Upper lobe of left lung (tissue), 6 donors: Measurements from ENCODE around the gene LAD1. TPM values are rescaled to one million over a fixed set of nuclear protein-coding genes. Genes with fewer than 3 reads are reported as not detected.
A peak's percentile ranks its signal among the peaks of the same experiment; 100 is the strongest.

ENCODE experiments used
- ATAC-seq, 2 donors: fragments of 200-7000 bp; cut with Tn5 transposase; one replicate each; pipeline ENCODE4 v1.9.1; 2022; ENCODE audit warnings: mild to moderate bottlenecking in 2 of 2, moderate library complexity in 2 of 2; ENCODE audit not compliant: low FRiP score in 2 of 2
- DNase-seq, 2 donors: peaks; one replicate each; pipeline ENCODE4 v3.0.0-alpha.2; 2019 to 2020
- H3K27ac ChIP-seq, 4 donors: fragments of 200-600 bp; sonication (generic); one replicate each; pipeline ENCODE4 v1.5.1; 2016 to 2019
- H3K27me3 ChIP-seq, 4 donors: fragments of 200-600 bp; sonication (generic); one replicate each; pipeline ENCODE4 v1.5.1; 2017 to 2019
- H3K36me3 ChIP-seq, 4 donors: fragments of 200-600 bp; sonication (generic); one replicate each; pipeline ENCODE4 v1.5.1; 2016 to 2019
- H3K4me1 ChIP-seq, 4 donors: fragments of 200-600 bp; sonication (generic); one replicate each; pipeline ENCODE4 v1.5.1; 2018 to 2019
- H3K4me3 ChIP-seq, 4 donors: fragments of 200-600 bp; sonication (generic); one replicate each; pipeline ENCODE4 v1.5.1; 2017 to 2019; ENCODE audit warnings: mild to moderate bottlenecking in 2 of 4, moderate library complexity in 1 of 4
- H3K9me3 ChIP-seq, 4 donors: fragments of 200-600 bp; sonication (generic); one replicate each; pipeline ENCODE4 v1.5.1; 2018 to 2019
- CTCF ChIP-seq, 6 experiments: fragments of 450-650 bp in 4 of 6; fragments of 200-600 bp in 2 of 6; sonication (generic) in 2 of 6; IDR thresholded peaks; one replicate each; pipeline ENCODE4 v1.5.1; 2016 to 2019; ENCODE audit warnings: antibody characterized with exemption in 6 of 6
- EP300 ChIP-seq, 4 donors: sonication (generic); formaldehyde crosslinking; IDR thresholded peaks; one replicate each; pipeline ENCODE4 v1.5.1; 2017; ENCODE audit warnings: antibody characterized with exemption in 4 of 4, control low read depth in 2 of 4
- POLR2A ChIP-seq, 4 donors: fragments of 450-650 bp; IDR thresholded peaks; one replicate each; pipeline ENCODE4 v1.5.1; 2016 to 2017; ENCODE audit warnings: antibody characterized with exemption in 4 of 4, mild to moderate bottlenecking in 2 of 4
- POLR2AphosphoS5 ChIP-seq, 2 donors: sonication (generic); formaldehyde crosslinking; IDR thresholded peaks; one replicate each; pipeline ENCODE4 v1.5.1; 2017; ENCODE audit warnings: antibody characterized with exemption in 2 of 2
- WGBS, 2 donors: methylation state at CpG; one replicate each; pipeline ENCODE4 v1.1.5; 2017 to 2018; 5-methylcytosine and 5-hydroxymethylcytosine counted together
- total RNA-seq, 6 donors: library from RNA; depleted of rRNA in 4 of 6; stranded (reverse); fragments of >200 nt in 4 of 6; gene quantifications; one replicate each; pipeline versions ENCODE4 v1.1.0 to v1.2.1, GENCODE V29; 2016 to 2021
- donor health status: DM: no; HTN: no; CAD: no; lungs with moderate emphysema.
- donor health status: DM: no; HTN: yes; CAD: no; lungs with severe emphysema.

The LAD1 gene
- total RNA-seq, 6 donors from 2014 or later: 12.6 to 48.1 (median 39.1) TPM

DNA sequence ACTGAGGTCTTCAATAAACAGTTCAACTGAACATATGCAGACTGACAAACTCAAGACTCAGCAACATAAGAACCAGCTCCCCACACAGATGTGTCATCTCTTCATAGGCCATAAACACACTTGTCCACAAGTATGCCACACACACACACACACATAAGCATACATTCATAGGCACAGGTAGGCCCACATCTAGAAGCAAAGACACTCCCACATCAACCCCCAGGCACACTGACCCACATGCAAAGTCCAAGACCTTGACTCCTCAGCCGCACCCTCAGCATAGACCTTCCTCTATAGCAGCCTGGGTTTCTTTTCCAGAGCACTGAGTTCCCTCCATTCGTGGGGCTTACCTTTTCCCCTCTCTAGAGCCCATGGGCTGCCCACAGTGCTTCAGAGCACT is 1.4 kb downstream of the LAD1 start:
- no peak for DNase-seq
- ATAC-seq: no peak
- TF ChIP-seq POLR2AphosphoS5 (IDR thresholded peaks at IDR 0.05) (no peak), CTCF (IDR thresholded peaks at IDR 0.05) (no peak), POLR2A (IDR thresholded peaks at IDR 0.05) (no peak), EP300 (IDR thresholded peaks at IDR 0.05) (no peak)
- Histone ChIP-seq H3K9me3 (no peaks in the 10 kb centered on the region), H3K27ac (peak overlapping the region in 2 of 4 donors; percentile 63 to 73), H3K36me3 (no peaks in the 10 kb centered on the region), H3K27me3 (peaks cover 0 to 16% (median 6%) of the 10 kb centered on the region in 4 donors), H3K4me3 (peak overlapping the region in 3 of 4 donors; percentile 45 to 53 (median 50)), H3K4me1 (peaks cover 4 to 37% (median 23%) of the 10 kb centered on the region in 4 donors)
- WGBS, 2 donors: 75 to 81% methylated on average over 2 of the region's 2 CpGs

DNA sequence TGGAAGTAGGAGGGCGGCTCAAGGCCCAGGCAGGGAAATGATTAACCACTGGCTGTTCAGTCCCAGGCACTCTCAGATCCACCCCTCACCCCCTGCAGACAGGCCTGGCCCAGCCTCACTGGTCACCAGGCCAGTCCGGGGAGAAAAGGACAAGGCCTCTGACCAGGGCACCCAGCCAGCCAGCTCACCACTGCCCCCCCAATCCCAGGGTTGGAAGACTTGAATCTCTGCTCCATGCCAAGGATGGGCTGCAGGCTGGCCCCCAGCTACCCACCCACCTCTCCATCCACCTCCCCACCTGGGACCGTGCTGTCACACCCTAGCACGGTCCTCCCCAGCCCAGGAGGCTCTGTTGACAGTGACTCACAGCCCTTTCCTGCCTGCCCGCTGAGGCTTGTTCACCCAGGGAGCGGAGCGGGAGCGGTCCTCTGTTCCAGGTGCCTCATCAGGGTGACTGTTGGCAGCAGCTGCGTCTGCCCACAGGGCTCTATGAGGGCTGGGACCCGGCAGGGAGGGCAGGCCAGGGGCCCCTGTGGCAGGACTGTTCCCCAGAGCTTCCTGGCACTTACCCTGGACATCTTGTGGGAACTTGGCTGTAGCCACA is 2.2 kb downstream of the LAD1 start:
- Histone ChIP-seq H3K4me3 (peak overlapping the region in 2 of 4 donors; percentile 2 to 50), H3K27ac (peak overlapping the region in 2 of 4 donors; percentile 44 to 63), H3K9me3 (no peaks in the 10 kb centered on the region), H3K4me1 (peaks cover 4 to 37% (median 23%) of the 10 kb centered on the region in 4 donors), H3K27me3 (peaks cover 0 to 16% (median 6%) of the 10 kb centered on the region in 4 donors), H3K36me3 (no peaks in the 10 kb centered on the region)
- WGBS, 2 donors: 63 to 66% methylated on average over 10 of the region's 10 CpGs
- TF ChIP-seq CTCF (IDR thresholded peaks at IDR 0.05) (no peak), EP300 (IDR thresholded peaks at IDR 0.05) (no peak), POLR2A (IDR thresholded peaks at IDR 0.05) (peak in 1 of 4 donors; percentile 21), POLR2AphosphoS5 (IDR thresholded peaks at IDR 0.05) (peak in 1 of 2 donors; percentile 54)
- ATAC-seq (peak; percentile 37 to 74), DNase-seq (peak; percentile 74 to 86)

DNA sequence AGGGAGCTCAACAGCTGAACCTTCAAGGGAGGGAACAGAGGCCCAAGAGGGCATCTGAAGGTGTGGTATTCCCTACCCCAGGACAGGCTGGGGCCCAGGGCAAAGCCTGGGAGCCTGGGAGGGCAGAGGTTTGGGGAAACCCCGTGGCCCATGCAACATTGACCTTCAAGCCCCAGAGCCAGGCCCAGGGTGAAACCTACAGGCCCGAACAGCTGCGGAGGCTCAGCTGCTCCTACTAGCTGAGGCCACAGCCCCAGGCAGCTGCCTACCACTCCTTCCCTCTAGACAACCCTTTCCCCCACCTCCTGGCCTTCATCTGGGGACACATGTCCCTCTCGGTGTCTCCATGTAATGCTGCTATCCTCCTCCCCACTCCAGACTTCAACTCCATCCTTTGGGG is 3.2 kb downstream of the LAD1 start:
- Histone ChIP-seq H3K36me3 (no peaks in the 10 kb centered on the region), H3K9me3 (no peaks in the 10 kb centered on the region), H3K27me3 (peaks cover 0 to 16% (median 6%) of the 10 kb centered on the region in 4 donors), H3K4me1 (peaks cover 4 to 32% (median 21%) of the 10 kb centered on the region in 4 donors), H3K4me3 (no peak overlapping the region), H3K27ac (no peak overlapping the region)
- no peak for DNase-seq
- TF ChIP-seq POLR2AphosphoS5 (IDR thresholded peaks at IDR 0.05): no peak
- TF ChIP-seq POLR2A (IDR thresholded peaks at IDR 0.05): no peak
- TF ChIP-seq CTCF (IDR thresholded peaks at IDR 0.05): no peak
- TF ChIP-seq EP300 (IDR thresholded peaks at IDR 0.05): no peak
- no peak for ATAC-seq
- 78 to 80% methylated on average over 3 to 4 of the region's 4 CpGs for WGBS, 2 donors

GRCh38 chr1:201394591-201394990 is 4.5 kb downstream of the LAD1 start:
- 80 to 91% methylated on average over 3 of the region's 3 CpGs for WGBS, 2 donors
- H3K9me3 ChIP-seq: no peaks in the 10 kb centered on the region
- no peak for ATAC-seq

More at GRCh38 chr1:201394591-201394990, 4.5 kb downstream of the LAD1 start:
- peaks cover 0 to 10% (median 5%) of the 10 kb centered on the region in 4 donors for H3K27me3 ChIP-seq
- no peak for TF ChIP-seq POLR2A (IDR thresholded peaks at IDR 0.05)
- TF ChIP-seq CTCF (IDR thresholded peaks at IDR 0.05): no peak
- no peak for TF ChIP-seq POLR2AphosphoS5 (IDR thresholded peaks at IDR 0.05)
- TF ChIP-seq EP300 (IDR thresholded peaks at IDR 0.05): no peak
- H3K27ac ChIP-seq: no peak overlapping the region
- no peaks in the 10 kb centered on the region for H3K36me3 ChIP-seq
- DNase-seq: no peak
- peaks cover 4 to 24% (median 15%) of the 10 kb centered on the region in 4 donors for H3K4me1 ChIP-seq
- no peak overlapping the region for H3K4me3 ChIP-seq
